Mesodermal cell (in vitro differentiated cells): ENCODE results near the gene TMCO5A.
"Not testable (repeated sequence)": the region's sequence is repeated elsewhere in the genome, so short reads cannot be mapped to it uniquely, and the experiment has no call there.

ENCODE experiments used
- H3K27ac ChIP-seq: 2 replicates; pipeline ENCODE4 v1.7.0; 2013; ENCODE audit warnings: mild to moderate bottlenecking, low read depth, low read length, moderate library complexity; ENCODE audit not compliant: severe bottlenecking
- H3K36me3 ChIP-seq: 2 replicates; pipeline ENCODE4 v1.7.1; 2013; ENCODE audit warnings: mild to moderate bottlenecking, low read length, moderate library complexity; ENCODE audit not compliant: control insufficient read depth, insufficient read depth
- H3K4me1 ChIP-seq: one replicate; pipeline ENCODE4 v1.7.1; 2013; ENCODE audit warnings: mild to moderate bottlenecking, low read length; ENCODE audit not compliant: insufficient read depth, control insufficient read depth, poor library complexity, severe bottlenecking
- H3K4me3 ChIP-seq: 2 replicates; pipeline ENCODE4 v1.7.0; 2013; ENCODE audit warnings: low read length, control low read depth, mild to moderate bottlenecking; ENCODE audit not compliant: insufficient read depth, poor library complexity, severe bottlenecking; ENCODE audit errors: extremely low read depth
- H3K9me3 ChIP-seq: 2 replicates; pipeline ENCODE4 v1.7.1; 2013; ENCODE audit warnings: mild to moderate bottlenecking, low read length, moderate library complexity; ENCODE audit not compliant: control insufficient read depth
- WGBS, 2 experiments: methylation state at CpG; one replicate each; pipeline ENCODE4 v1.1.5; 2013; ENCODE audit warnings: missing lambda C conversion rate in 2 of 2; ENCODE audit not compliant: insufficient coverage in 2 of 2; 5-methylcytosine and 5-hydroxymethylcytosine counted together

Gene TMCO5A

DNA sequence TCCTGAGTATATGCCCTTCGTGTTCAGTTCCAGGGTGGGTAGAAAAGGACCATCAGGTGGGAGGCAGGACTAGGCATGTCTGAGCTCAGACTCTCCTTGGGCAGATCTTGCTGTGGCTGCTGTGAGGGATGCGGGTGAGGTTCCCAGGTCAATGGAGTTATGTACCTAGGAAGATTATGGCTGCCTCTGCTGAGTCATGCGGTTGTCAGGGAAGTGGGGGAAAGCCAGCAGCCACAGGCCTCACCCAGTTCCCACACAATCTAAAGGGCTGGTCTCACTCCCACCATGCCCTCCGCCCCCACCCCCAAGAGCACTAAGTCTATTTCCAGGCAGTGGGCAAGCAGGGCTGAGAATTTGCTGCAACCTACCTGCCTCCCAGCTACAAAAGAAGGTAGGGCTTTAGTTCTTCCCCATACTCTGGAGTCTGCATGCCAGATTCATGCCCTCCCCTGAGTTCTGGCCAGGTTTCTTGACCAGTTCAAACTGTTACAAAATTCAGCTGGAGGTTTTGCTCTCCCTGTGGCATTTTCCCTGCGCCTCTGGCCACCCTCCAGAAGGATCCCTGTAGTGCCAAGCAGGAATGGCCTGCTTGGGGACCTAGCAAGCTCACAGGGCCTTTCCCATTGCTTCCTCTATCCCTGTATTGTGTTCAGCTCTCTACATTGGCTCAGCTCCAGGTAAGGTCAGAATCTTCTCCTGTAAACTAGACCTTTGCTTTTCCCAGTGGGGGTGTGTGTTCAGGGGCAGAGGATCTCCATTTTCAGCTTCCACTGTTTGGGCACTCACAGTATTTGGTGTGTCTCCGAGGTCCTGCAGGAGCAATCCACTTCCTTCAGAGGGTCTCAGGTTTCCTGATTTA lies 12.7 kb upstream of the TMCO5A start:
- Histone ChIP-seq H3K36me3 (no peaks in the 10 kb centered on the region), H3K27ac (no peak overlapping the region), H3K4me3 (no peak overlapping the region), H3K9me3 (no peaks in the 10 kb centered on the region), H3K4me1 (no peaks in the 10 kb centered on the region)
- 85 to 96% methylated on average over 4 to 5 of the region's 6 CpGs for WGBS, 2 experiments

DNA sequence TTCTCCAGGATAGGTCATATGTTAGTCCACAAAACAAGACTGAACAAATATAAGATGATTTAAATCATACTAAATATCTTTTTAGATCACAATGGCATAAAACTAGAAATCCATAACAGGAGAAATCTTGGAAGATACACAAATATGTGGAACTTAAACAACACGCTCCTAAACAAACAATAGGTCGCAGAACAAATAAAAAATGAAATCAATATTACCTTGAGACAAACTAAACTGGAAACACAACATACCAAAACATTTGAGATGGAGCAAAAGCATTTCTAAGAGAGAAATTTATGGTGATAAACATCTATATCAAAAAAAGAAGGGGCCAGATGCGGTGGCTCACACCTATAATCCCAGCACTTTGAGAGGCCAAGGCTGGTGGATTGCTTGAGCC lies 8.3 kb upstream of the TMCO5A start:
- Histone ChIP-seq H3K4me3 (no peak overlapping the region), H3K27ac (no peak overlapping the region), H3K4me1 (peaks cover 13% of the 10 kb centered on the region), H3K9me3 (no peaks in the 10 kb centered on the region), H3K36me3 (no peaks in the 10 kb centered on the region)
- 83% methylated on average over 1 of the region's 3 CpGs; no CpG with 5 or more reads in 1 of the 2 experiments for WGBS, 2 experiments

DNA sequence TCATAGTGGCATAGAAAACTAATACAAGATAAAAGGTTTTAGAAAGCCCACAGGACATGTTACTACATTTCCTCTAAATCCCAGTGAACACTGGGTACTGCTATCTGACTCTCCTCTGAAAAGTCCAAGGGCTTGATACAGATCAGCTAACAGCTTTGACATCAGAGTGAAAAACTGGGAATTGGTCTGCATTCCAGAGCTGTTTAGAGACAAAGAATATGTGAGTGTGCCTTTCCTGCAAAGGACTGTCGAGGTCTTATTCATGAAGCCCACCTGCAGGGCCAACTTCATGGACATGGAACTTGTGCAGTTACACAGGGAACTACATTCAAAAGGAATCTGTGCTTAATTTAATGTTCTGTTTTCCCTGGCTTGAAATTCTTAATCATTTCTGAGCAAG lies 5.2 kb upstream of the TMCO5A start:
- Histone ChIP-seq H3K36me3 (no peaks in the 10 kb centered on the region), H3K9me3 (no peaks in the 10 kb centered on the region), H3K4me3 (no peak overlapping the region), H3K4me1 (peaks cover 20% of the 10 kb centered on the region), H3K27ac (no peak overlapping the region)
- 64 to 69% methylated on average over 1 of the region's 1 CpG for WGBS, 2 experiments

DNA sequence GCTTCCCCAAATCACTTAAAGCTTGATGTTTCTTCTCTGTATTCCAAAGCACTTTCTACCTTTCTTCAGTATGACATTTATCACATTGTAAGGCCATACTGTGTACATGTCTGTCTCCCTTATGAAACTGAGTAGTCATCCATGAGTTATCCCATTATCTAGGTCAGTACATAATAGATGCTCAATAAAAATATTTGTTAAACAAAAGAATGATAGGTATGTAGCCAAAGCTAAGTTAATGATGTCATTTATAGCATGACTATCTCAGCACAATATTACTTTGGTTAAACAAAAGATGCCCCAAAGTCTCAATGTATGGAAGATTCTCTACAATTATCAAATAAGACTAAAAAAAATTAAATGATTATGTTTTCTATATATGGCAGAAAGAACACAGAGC lies 3.1 kb upstream of the TMCO5A start:
- Histone ChIP-seq H3K9me3 (no peaks in the 10 kb centered on the region), H3K4me3 (no peak overlapping the region), H3K4me1 (peaks cover 20% of the 10 kb centered on the region), H3K36me3 (no peaks in the 10 kb centered on the region), H3K27ac (no peak overlapping the region)

DNA sequence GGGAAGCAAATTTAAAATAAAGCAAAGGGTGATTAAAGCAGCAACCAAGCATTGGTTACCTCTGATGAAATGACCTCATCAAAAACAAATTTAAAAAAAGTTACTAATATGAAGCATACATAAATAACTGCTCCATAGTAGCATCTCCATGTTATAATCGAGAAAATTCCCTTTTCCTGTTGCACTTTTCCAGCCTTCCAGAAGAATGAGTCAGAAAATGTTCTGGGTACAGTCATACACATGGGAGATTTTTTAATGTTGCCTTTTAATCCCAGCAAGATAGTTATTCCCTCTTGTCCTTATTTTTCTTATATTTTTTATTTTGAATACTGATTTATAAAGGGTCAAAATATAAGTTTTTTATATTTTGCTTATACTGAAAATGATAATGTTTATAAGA lies 2.6 kb upstream of the TMCO5A start:
- Histone ChIP-seq H3K9me3 (no peaks in the 10 kb centered on the region), H3K27ac (no peak overlapping the region), H3K36me3 (no peaks in the 10 kb centered on the region), H3K4me1 (peaks cover 20% of the 10 kb centered on the region), H3K4me3 (no peak overlapping the region)
- WGBS, 2 experiments = 78% methylated on average over 1 of the region's 1 CpG; no CpG with 5 or more reads in 1 of the 2 experiments

DNA sequence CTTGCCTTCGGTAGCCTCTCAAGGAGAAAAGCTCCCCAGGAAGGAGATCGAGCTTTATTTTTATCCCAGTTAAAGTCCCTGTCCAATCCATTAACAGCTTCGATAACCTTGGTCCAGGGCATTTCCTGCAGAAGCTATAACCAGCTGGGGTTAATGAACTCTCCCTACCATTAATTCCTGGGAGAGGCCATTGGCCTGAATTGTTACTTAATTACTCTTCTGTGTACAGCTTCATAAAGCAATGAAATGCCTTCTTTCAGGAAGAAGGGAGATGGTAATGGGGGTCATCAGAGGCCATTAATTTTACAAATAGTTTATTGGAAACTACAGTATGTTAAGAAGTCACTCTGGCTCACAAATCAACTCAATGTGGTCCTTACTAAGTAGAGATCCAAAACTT lies 1.9 kb upstream of the TMCO5A start:
- no peaks in the 10 kb centered on the region for H3K9me3 ChIP-seq
- H3K27ac ChIP-seq = no peak overlapping the region
- peaks cover 20% of the 10 kb centered on the region for H3K4me1 ChIP-seq
- 84 to 93% methylated on average over 3 of the region's 3 CpGs for WGBS, 2 experiments
- no peaks in the 10 kb centered on the region for H3K36me3 ChIP-seq
- no peak overlapping the region for H3K4me3 ChIP-seq

DNA sequence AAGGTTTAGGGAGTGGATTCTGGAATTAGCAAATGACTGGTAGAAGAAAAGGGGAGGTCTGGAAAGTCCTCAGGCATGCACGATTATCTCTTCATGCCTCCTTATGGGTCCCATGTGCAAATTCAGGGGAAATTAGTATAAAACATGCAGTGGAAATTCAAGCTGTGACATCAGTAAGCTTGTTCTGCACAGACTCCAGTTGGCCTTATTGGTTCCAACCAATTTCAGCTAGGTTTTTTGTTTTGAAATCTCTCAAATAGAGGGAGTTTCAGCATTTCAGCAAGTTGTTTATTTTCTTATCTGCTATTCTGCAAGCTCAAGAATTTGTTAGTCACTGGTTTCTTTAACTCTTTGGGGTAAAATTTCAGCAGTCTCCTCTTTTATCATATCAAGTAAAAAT lies 774 bp upstream of the TMCO5A start:
- Histone ChIP-seq H3K36me3 (no peaks in the 10 kb centered on the region), H3K4me1 (peaks cover 19% of the 10 kb centered on the region), H3K27ac (no peak overlapping the region), H3K9me3 (no peaks in the 10 kb centered on the region), H3K4me3 (no peak overlapping the region)
- 60 to 100% methylated on average over 1 of the region's 1 CpG for WGBS, 2 experiments

DNA sequence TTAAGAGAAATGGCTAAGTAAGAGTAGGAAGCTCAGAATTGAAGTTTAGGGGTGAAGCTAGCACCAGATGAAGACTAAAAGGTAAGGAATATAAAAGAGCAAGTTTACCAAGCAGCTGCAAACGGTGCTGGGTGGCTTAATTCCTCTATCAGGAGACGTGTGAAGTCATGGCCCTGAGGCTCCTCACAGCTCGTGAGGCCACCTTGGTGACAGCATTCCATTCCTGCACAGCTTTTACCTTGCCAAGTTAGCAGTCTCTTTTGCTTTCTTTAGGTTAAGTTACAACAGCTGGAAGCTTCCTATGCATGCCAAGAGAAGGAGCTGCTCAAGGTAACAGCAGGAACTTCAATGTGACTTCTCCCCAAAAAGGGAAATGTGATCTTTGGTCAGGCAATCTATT lies 6.4 kb downstream of the TMCO5A start:
- Histone ChIP-seq H3K27ac (no peak overlapping the region), H3K9me3 (no peaks in the 10 kb centered on the region), H3K4me1 (no peaks in the 10 kb centered on the region), H3K4me3 (no peak overlapping the region), H3K36me3 (no peaks in the 10 kb centered on the region)
- 51 to 61% methylated on average over 2 of the region's 3 CpGs for WGBS, 2 experiments

DNA sequence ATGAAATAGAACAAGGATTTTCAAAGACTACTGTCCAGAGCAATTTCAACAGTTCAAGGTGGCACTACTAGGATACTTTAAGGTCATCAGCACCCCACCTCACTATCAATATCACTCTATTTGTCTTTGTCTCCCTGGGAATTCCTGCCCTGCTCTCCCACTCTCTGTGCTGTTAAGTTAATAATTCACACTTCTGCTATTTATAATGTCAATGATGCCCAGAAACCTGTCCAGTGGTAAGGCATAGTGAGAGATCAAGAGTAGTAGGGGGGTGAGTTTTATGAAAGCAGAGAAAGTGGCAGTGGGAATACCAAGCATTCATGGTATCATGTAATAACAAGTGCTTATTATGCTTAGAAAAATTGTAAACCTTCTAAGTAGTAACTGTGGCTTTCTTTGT lies 7.3 kb downstream of the TMCO5A start:
- Histone ChIP-seq H3K36me3 (no peaks in the 10 kb centered on the region), H3K4me1 (no peaks in the 10 kb centered on the region), H3K4me3 (no peak overlapping the region), H3K9me3 (no peaks in the 10 kb centered on the region), H3K27ac (no peak overlapping the region)

DNA sequence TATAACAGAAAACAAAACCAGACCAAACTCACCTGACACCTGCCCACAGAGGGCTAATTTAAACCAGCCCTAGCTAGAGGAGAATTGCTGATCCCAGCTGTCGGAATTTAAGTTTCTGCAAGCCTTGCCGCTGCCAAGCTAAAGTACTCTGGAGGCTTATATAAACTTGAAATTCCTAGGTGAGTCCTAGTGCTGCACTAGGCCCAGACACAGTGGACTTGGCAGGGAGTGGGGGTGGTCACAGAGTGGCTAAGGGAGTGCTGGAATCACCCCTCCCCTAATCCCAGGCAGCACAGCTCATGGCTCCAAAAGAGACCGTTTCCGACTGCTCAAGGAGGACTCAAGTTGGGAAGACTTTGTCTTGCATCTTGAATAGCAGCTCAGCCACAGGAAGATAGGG lies 17.6 kb downstream of the TMCO5A start:
- Histone ChIP-seq H3K4me3 (no peak overlapping the region), H3K9me3 (no peaks in the 10 kb centered on the region), H3K36me3 (no peaks in the 10 kb centered on the region), H3K4me1 (no peaks in the 10 kb centered on the region), H3K27ac (no peak overlapping the region)
- WGBS, 2 experiments = 91 to 93% methylated on average over 3 to 4 of the region's 4 CpGs

DNA sequence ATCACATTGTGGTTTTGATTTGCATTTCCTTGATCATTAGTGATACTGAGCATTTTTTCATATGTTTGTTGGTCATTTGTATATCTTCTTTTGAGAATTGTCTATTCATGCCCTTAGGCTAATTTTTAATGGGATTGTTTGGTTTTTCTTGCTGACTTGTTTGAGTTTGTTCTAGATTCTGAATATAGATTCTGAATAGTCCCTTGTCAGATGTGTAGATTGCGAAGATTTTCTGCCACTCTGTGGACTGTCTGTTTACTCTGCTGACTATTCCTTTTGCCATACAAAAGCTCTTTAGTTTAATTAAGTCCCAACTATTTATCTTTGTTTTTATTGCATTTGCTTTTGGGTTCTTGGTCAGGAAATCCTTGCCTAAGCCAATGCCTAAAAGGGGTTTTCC lies 26.3 kb downstream of the TMCO5A start:
- H3K36me3 ChIP-seq, H3K4me1 ChIP-seq, H3K9me3 ChIP-seq, H3K27ac ChIP-seq, H3K4me3 ChIP-seq: not testable (repeated sequence)
- WGBS, 2 experiments = no CpG with 5 or more reads among the region's 1 CpG
